HUES64 (cell line): Measurements from ENCODE around the gene ABHD11. TPM values are rescaled to one million over a fixed set of nuclear protein-coding genes. Genes with fewer than 3 reads are reported as not detected.
A peak's percentile ranks its signal among the peaks of the same experiment; 100 is the strongest.
"Not testable (repeated sequence)": the region's sequence is repeated elsewhere in the genome, so short reads cannot be mapped to it uniquely, and the experiment has no call there.

Experiments used
- H3K27ac ChIP-seq: 2 replicates; pipeline ENCODE4 v1.7.0; 2013; ENCODE audit warnings: low read depth, low read length, inconsistent platforms
- H3K27me3 ChIP-seq: 2 replicates; pipeline ENCODE4 v1.6.1; 2013; ENCODE audit warnings: mild to moderate bottlenecking, low read length; ENCODE audit not compliant: insufficient read depth
- H3K36me3 ChIP-seq: 2 replicates; pipeline ENCODE4 v1.6.1; 2013; ENCODE audit warnings: mild to moderate bottlenecking, low read length; ENCODE audit not compliant: insufficient read depth
- H3K4me1 ChIP-seq: 2 replicates; pipeline ENCODE4 v1.6.1; 2013; ENCODE audit warnings: mild to moderate bottlenecking, low read length, moderate library complexity; ENCODE audit not compliant: insufficient read depth
- H3K4me3 ChIP-seq: 2 replicates; pipeline ENCODE4 v1.5.1; 2013; ENCODE audit warnings: mild to moderate bottlenecking, low read length, moderate library complexity
- H3K9ac ChIP-seq: 2 replicates; pipeline ENCODE4 v1.6.1; 2013; ENCODE audit warnings: mild to moderate bottlenecking, low read depth, low read length
- H3K9me3 ChIP-seq: 2 replicates; pipeline ENCODE4 v1.6.1; 2013; ENCODE audit warnings: low read depth, low read length; ENCODE audit not compliant: insufficient read depth
- WGBS: fragments of 150-250, 120-280 bp; methylation state at CpG from one replicate; pipeline ENCODE4 v1.1.7; 2013; ENCODE audit warnings: missing lambda C conversion rate; 5-methylcytosine and 5-hydroxymethylcytosine counted together
- polyA plus RNA-seq, 2 experiments: library from polyadenylated mRNA; stranded (reverse); fragments of 50-300 nt; gene quantifications; one replicate each; pipeline ENCODE4 v1.2.3, GENCODE V29; 2013

Gene ABHD11, protein sequence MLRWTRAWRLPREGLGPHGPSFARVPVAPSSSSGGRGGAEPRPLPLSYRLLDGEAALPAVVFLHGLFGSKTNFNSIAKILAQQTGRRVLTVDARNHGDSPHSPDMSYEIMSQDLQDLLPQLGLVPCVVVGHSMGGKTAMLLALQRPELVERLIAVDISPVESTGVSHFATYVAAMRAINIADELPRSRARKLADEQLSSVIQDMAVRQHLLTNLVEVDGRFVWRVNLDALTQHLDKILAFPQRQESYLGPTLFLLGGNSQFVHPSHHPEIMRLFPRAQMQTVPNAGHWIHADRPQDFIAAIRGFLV
- polyA plus RNA-seq (2013, experiment 1 of 2) = 13.1 TPM
- 10.2 TPM for polyA plus RNA-seq (2013, experiment 2 of 2)

DNA sequence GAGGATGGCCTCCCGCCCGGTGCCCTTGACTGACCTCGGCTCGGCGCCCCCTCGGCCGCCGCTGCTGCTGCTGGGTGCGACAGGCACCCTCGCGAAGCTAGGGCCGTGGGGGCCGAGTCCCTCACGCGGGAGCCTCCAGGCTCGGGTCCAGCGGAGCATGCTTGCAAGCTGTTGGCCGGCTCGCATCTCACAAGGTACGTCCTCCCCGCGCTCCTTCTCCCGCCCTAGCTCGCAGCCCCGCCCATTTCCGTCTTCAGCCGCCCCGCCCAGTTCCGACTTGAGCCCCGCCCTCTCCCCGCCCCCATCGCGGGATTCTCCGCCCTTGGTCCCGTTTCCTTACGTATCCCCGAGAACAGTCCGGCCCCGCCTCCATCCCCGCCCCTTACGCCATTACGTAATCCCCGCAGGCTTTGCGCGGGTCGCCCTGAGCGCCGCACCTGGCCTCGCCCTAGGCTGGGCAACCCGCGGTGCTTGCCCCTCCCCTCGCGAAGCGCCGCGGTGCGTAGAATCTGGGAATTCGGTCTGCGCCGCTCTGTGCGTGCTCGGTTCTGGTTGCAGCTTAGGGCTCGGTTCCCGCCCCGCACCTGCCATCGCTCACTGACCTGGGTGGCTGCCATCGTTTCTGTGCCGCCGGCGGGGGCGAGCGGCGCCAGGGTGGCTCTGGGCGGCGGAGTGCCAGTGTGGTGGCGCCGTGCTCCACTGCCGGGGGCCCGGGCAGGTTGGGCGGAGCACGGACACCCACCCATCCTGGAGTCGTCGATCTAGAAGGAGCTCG is at the start of gene ABHD11:
Gene ABHD11 (minus strand): TSS at position 191 of the 775 bp plus-strand sequence. CDS start 32 bp downstream, at position 159.
- Histone ChIP-seq H3K36me3 (peaks cover 15% of the 10 kb centered on the region), H3K4me3 (peak within 1 kb of the TSS; percentile 87), H3K27ac (peak within 1 kb of the TSS; percentile 91), H3K4me1 (peaks cover 30% of the 10 kb centered on the region), H3K9ac (peak within 1 kb of the TSS; percentile 74), H3K27me3 (peaks cover 4% of the 10 kb centered on the region; the same call in 1 of the 2 replicates), H3K9me3 (no peaks in the 10 kb centered on the region)
- under 1% methylated on average over 84 of the region's 84 CpGs for whole genome bisulfite sequencing

DNA sequence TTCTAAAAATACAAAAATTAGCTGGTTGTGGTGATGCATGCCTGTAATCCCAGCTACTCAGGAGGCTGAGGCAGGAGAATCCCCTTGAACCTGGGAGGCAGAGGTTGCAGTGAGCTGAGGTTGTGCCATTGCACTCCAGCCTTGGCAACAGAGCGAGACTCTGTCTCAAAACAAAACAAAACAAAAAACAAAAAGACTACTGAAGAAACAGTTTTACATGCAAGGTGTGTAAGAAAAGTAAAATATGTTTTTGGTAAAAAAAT is 49.1 kb upstream of the ABHD11 start:
- WGBS = no CpG with 5 or more reads among the region's 1 CpG
- not testable (repeated sequence) for H3K9ac ChIP-seq, H3K36me3 ChIP-seq, H3K4me3 ChIP-seq, H3K27ac ChIP-seq, H3K27me3 ChIP-seq, H3K9me3 ChIP-seq, H3K4me1 ChIP-seq

DNA sequence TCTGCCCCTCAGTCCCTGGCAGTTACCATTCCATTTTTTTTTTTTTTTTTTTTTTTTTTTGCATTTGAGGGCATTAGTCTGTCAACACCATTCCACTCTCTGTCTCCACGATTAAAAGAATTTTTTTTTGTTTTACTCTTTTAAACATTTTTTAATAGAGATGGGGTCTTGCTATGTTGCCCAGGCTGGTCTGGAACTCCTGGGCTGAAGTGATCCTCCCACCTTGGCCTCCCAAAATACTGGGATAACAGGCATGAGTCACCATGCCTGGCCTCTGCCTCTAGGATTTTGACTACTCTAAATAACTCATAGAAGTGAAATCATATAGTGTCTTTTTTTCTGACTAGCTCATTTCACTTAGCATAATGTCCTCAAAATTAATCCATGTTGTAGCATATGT is 48.0 kb upstream of the ABHD11 start:
- H3K9me3 ChIP-seq = peaks cover 4% of the 10 kb centered on the region; the same call in 1 of the 2 replicates
- no peak overlapping the region for H3K4me3 ChIP-seq
- no peaks in the 10 kb centered on the region for H3K36me3 ChIP-seq
- H3K27me3 ChIP-seq = no peaks in the 10 kb centered on the region
- no peak overlapping the region for H3K9ac ChIP-seq
- H3K27ac ChIP-seq = no peak overlapping the region
- H3K4me1 ChIP-seq = no peaks in the 10 kb centered on the region
- no CpG with 5 or more reads among the region's 1 CpG for WGBS

DNA sequence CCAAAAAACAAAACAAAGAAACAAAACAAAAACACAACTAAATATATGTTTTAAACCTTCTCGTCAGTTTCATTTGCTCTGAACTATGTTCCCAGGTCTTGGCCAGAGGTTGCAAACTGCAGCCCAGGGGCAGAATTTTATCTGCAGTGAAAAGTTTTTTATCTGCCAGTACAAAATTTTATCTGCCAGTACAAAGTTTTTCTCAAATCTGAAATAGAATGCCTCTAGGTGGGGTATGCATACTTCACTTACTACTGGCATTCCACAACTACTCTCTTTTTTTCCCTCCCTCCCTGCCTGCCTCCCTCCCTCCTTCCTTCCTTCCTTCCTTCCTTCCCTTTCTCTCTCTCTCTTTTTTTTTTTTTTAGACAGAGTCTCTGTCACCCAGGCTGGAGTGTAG is 40.9 kb upstream of the ABHD11 start:
- Histone ChIP-seq H3K27me3 (no peaks in the 10 kb centered on the region), H3K9ac (no peak overlapping the region), H3K36me3 (no peaks in the 10 kb centered on the region), H3K4me3 (no peak overlapping the region), H3K27ac (no peak overlapping the region), H3K9me3 (no peaks in the 10 kb centered on the region), H3K4me1 (no peaks in the 10 kb centered on the region)
- 82% methylated on average over 1 of the region's 1 CpG for WGBS

DNA sequence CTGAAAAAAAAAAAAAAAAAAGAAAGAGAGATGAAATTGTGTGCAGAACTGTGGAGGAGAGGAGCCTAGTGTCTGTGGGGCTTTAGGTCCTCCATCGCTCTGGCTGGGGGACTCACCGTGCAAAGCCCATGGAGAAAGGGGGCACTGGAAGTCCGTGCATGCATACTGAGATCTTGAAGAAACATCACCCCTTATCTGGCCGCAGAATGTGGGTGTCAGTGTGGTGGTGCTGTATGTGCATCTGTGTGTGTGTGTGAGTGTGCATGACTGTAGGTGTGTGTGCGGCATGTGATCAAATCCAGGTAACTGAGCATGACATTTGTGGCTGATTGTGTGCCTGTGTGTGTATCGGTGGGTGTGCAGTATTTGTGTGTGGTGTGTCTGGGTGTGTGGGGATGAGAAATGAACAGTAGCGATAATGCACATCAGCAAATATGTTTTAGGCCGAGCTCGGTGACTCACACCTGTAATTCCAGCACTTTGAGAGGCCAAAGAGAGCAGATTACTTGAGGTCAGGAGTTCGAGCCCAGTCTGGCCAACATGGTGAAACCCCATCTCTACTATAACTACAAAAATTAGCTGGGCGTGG is 40.3 kb upstream of the ABHD11 start:
- Histone ChIP-seq H3K36me3 (no peaks in the 10 kb centered on the region), H3K4me1 (no peaks in the 10 kb centered on the region), H3K4me3 (no peak overlapping the region), H3K9ac (no peak overlapping the region), H3K27me3 (no peaks in the 10 kb centered on the region), H3K9me3 (no peaks in the 10 kb centered on the region), H3K27ac (no peak overlapping the region)
- 91% methylated on average over 11 of the region's 11 CpGs for WGBS

DNA sequence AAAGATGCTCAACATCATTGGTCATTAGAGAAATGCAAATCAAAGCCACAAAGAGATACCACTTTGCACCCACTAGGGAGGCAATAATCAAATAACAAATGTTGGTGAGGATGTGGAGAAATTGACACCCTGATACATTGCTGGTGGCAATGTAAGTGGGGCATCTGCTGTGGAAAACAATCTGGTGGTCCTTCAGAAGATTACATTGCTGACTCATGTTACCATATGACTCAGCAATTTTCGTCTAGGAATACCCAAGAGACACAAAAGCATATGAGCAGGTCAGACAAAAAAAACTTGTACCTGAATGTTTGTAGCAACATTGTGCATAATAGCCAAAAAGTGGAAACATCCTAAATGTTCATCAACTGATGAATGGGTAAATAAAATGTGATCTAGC is 36.3 kb upstream of the ABHD11 start:
- H3K4me3 ChIP-seq = no peak overlapping the region
- H3K4me1 ChIP-seq = no peaks in the 10 kb centered on the region
- no peaks in the 10 kb centered on the region for H3K36me3 ChIP-seq
- no peaks in the 10 kb centered on the region for H3K9me3 ChIP-seq
- WGBS = 96% methylated on average over 1 of the region's 1 CpG
- peaks cover 7% of the 10 kb centered on the region; the same call in 1 of the 2 replicates for H3K27me3 ChIP-seq
- H3K27ac ChIP-seq = no peak overlapping the region
- H3K9ac ChIP-seq = no peak overlapping the region

DNA sequence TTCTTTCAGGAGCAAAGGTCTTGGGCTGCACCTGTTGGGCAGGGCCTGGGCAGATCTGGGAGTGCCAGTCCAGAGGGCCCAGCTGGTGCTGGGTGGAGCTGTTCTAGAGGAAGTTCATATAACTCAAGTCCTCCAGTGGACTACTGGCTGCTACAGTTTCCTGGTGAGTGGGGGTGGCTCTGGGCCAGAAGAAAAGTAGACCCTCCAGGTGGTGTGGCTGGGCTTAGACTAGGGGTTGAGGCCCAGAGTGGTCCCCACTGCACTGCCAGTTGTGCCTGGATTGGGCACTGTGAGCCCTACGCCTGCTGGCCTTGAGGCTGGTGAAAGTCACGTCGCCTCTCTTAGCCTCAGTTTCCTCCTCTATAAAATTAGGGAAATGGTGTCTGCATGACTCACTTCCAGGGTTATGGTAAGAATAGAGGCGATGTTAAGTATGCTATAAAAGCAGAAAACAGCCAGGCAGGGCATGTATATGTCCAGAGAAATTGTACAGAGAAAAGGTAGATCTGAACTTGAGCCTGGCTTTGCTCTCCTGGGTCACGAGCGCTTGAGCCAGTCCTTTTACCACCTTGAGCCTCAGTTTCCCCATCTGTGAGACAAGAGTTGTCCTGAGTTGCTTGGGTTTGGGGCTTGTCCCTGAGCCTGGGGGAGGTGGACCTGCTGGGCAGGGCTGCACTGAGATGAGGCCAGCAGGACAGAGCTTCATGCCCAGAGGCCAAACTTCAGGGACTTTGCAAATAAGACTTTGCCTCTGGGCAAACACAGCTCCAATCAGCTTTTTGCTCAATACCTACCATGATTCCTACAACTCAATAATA is 35.3 kb upstream of the ABHD11 start:
- Histone ChIP-seq H3K4me3 (no peak overlapping the region), H3K27ac (no peak overlapping the region), H3K9ac (no peak overlapping the region), H3K9me3 (no peaks in the 10 kb centered on the region), H3K36me3 (no peaks in the 10 kb centered on the region), H3K4me1 (no peaks in the 10 kb centered on the region), H3K27me3 (peaks cover 17% of the 10 kb centered on the region; the same call in 1 of the 2 replicates)
- 89% methylated on average over 6 of the region's 6 CpGs for WGBS

DNA sequence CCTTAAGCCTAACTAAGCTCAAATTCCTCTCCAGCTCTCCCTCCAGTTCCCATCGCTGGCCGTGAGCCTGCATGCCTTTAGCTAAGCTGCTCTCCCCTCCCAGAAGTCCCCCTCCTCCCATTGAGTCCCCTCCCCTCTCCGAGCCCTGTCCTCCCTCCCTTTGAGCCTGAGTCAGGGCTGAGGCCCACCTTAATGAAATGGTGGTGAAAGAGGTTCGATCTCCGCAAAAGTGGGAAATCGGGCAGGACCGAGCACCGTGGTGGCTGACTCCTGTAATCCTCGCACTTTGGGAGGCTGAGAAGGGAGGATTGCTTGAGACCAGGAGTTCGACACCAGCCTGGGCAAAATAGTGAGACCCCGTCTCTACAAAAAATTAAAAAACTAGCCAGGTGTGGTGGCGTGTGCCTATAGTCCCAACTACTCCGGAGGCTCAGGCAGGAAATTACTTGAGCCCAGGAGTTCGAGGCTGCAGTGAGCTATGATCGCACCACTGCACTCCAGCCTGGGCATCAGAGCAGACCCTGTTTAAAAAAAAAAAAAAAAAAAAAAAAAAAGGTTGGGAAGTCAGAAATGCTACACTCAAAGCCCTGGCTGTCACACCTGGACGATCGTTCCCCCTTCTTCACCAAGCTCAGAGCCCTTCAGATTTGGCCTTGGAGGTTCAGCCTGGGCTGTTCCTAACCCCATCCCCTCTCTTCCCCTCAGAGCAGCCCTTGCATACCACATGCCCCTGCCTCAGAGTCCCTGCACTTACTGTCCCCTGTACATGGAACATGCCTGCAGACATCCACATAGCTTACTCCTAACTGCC is 32.5 kb upstream of the ABHD11 start:
- peak overlapping the region; percentile 59 for H3K4me3 ChIP-seq
- no peaks in the 10 kb centered on the region for H3K9me3 ChIP-seq
- no peaks in the 10 kb centered on the region for H3K4me1 ChIP-seq
- 55% methylated on average over 17 of the region's 17 CpGs for WGBS
- no peaks in the 10 kb centered on the region for H3K36me3 ChIP-seq
- no peak overlapping the region for H3K27ac ChIP-seq
- no peak overlapping the region for H3K9ac ChIP-seq
- peaks cover 18% of the 10 kb centered on the region; the same call in 1 of the 2 replicates for H3K27me3 ChIP-seq

DNA sequence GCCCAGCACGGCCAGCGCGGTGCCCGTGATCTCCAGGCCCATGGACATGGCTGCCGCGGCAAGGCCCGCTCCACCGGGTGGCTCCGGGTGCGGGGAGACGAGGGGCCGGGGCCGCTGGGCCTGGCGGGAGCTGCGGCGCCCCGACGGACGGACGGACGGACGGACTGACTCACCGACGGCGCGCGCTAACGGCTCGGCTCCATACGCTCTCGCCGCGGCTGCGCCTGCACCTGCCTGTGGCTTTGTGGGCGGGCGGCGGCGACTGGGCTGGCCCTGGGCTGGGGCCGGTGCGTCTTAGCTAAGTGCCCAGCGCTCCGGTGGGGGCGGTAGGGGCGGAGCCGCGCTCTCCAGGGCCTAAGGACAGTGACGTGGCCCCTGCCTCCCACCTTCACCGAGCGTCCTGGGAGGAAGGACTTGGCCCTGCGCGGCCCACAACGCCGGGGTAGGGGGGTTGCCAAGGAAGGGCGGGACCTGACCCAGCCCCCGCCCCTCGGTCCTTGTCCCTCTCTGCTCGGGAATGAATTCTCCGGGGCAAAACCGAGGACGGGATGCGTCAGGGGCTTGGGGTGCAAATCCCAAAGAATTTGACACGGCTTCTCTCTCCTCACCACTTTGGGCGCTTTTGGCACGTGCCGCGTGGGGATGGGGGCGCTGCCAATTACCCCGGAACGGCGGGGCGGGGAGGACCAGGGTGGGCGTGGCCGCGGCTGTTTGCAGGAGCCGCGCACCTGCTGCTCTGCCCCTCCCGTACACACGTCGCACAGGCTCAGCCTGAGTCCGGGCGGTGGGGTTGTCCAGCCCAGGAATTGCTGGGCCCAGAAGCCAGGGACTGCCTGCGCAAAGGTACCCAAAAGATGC is 31.6 kb upstream of the ABHD11 start, which contains the start of gene CLDN3:
Gene CLDN3 (minus strand): TSS at position 269 of the 858 bp plus-strand sequence. CDS start 221 bp downstream, at position 48.
- H3K27ac ChIP-seq = peak within 1 kb of the TSS; percentile 34; the same call in 1 of the 2 replicates
- peaks cover 18% of the 10 kb centered on the region; the same call in 1 of the 2 replicates for H3K27me3 ChIP-seq
- no peaks in the 10 kb centered on the region for H3K36me3 ChIP-seq
- H3K9me3 ChIP-seq = no peaks in the 10 kb centered on the region
- WGBS = 2% methylated on average over 82 of the region's 82 CpGs
- H3K4me3 ChIP-seq = peak within 1 kb of the TSS; percentile 59
- H3K9ac ChIP-seq = peak within 1 kb of the TSS; percentile 53; the same call in 1 of the 2 replicates
- H3K4me1 ChIP-seq = no peaks in the 10 kb centered on the region
